D721Med (cell line): Measurements from ENCODE around the gene MRPL17.
"Not testable (repeated sequence)": the region's sequence is repeated elsewhere in the genome, so short reads cannot be mapped to it uniquely, and the experiment has no call there.

Experiments used
- DNase-seq: peaks from one replicate; pipeline ENCODE4 v3.0.0; 2011; ENCODE audit warnings: low spot score; ENCODE audit not compliant: insufficient read length
- FAIRE-seq: peaks from 2 replicates; lab custom pipeline; 2011; peaks lifted over from hg19 to GRCh38; lab: Jason Lieb, UNC
- TF ChIP-seq, protein P1 (sequence below): IDR thresholded peaks from 2 replicates; pipeline ENCODE4 v1.5.1; 2012; ENCODE audit warnings: mild to moderate bottlenecking, control low read depth; ENCODE audit not compliant: insufficient read depth; ENCODE audit errors: missing control alignments

The MRPL17 gene

DNA sequence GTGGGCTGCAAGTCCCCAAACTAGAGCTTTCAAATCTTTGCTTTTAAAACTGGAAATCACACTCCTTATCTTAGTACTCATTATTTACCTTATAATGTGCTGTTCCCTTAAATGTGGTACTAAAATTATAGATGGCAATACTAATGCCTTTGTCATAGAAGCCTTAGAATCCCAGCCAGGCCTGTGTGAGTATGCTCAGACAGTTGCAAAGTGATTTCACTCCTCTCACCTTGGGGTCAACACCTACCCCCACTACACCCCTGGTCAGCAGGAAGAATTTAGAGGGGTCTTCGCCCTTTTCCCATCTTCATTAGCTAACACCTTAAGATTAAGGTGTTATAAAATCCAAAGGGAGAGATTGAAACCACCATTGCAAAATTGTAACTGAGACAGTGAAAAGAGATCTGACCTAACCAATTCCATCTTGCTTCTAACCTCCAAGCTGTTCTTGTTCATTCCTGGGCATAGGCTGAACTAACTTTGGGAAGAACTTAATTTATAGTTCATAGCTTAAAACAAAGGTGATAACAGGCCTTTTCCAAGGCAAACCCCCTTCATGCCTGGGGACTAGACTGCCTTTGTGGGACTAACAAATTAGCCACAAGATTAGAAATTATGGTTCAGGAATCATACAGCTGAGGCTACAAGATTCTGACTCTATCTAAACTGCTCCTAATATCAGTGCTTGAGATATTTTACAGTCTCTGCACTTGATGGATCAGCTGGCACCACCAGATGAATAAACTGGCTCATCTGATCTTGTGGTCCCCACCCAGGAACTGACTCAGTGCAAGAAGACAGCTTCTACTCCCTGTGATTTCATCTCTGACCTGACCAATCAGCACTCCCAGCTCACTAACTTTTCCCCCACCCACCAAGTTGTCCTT is 10.4 kb upstream of the MRPL17 start:
- TF ChIP-seq, protein P1, sequence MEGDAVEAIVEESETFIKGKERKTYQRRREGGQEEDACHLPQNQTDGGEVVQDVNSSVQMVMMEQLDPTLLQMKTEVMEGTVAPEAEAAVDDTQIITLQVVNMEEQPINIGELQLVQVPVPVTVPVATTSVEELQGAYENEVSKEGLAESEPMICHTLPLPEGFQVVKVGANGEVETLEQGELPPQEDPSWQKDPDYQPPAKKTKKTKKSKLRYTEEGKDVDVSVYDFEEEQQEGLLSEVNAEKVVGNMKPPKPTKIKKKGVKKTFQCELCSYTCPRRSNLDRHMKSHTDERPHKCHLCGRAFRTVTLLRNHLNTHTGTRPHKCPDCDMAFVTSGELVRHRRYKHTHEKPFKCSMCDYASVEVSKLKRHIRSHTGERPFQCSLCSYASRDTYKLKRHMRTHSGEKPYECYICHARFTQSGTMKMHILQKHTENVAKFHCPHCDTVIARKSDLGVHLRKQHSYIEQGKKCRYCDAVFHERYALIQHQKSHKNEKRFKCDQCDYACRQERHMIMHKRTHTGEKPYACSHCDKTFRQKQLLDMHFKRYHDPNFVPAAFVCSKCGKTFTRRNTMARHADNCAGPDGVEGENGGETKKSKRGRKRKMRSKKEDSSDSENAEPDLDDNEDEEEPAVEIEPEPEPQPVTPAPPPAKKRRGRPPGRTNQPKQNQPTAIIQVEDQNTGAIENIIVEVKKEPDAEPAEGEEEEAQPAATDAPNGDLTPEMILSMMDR: no peak
- no peak for FAIRE-seq
- no peak for DNase-seq

DNA sequence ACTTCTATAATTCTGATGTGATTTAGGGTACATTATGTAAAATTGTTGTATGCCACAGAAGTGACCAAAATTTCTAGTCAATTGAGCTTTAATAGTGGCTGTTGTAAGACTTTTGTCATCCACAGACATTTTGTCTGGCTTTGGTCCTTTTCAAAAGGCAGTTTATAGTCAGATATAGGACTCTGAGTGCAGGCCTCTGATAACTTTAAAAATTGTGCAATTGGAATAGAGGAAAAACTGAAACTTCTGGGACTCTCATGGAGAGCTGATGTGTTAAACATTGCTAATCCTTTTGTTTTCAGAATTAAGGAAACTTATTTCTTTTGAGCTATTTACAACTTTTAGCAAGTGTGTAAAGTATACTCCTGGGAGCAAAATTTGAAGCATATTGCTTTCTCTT is 9.0 kb upstream of the MRPL17 start:
- DNase-seq (no peak), FAIRE-seq (no peak)
- TF ChIP-seq, protein P1: no peak

DNA sequence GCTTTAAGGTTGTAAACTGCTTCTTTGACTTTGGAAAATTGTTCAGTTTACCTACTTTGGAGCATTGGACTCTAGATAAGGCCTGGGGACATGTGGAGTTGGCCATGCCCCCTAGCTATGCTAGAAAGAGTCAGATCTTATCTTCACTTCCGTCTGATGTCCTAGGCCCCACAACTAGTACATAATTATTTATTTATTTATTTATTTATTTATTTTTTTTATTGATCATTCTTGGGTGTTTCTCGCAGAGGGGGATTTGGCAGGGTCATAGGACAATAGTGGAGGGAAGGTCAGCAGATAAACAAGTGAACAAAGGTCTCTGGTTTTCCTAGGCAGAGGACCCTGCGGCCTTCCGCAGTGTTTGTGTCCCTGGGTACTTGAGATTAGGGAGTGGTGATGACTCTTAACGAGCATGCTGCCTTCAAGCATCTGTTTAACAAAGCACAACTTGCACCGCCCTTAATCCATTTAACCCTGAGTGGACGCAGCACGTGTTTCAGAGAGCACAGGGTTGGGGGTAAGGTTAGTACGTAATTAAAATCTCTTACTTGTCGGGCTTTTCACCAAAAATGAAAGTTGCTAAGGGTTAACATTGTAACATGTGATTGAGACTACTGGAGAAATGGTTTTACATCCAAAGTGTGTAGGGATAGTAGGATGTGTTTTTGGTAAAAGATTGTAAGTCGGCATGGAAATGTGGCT is 7.4 kb upstream of the MRPL17 start:
- DNase-seq, FAIRE-seq: not testable (repeated sequence)

DNA sequence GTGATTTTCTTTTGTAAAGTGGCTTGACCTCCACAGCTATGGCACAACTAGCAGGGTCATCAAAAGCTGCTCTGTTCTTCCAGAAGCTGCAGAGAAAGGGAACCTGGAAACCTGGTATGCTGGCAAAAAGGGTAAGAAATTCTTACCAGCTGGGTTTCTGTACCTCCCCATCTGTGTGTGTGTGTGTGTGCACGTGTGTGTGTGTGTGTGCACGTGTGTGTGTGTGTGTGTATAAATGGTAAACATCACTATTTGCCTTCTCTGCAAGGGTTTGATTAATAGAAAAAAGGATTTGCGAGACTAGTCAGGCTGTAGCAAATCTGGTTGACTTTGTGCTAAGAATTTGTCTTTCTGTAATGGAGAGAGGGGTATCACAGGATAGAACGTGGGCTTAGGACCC is 4.7 kb upstream of the MRPL17 start:
- FAIRE-seq (no peak), DNase-seq (no peak)
- TF ChIP-seq, protein P1: no peak

DNA sequence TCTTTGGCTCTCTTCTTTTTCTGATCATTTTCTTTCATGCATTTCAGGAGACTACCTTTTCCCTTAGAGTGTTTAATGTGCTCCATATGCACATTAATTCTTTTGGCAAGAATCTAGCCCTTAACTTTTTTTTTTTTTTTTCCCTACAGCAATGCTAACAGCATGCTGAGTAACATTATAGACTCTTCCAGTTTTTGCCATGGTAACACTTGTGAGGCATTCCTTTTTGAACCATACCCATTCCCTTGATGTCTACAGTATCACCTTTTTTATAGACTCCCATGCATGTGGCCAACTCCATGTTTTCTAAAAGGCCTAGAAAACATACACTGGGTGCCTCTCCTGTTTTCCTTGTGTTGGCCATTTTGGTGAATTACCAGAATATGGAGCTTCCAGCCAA is 2.9 kb upstream of the MRPL17 start:
- DNase-seq (no peak), FAIRE-seq (no peak)
- TF ChIP-seq, protein P1: no peak

DNA sequence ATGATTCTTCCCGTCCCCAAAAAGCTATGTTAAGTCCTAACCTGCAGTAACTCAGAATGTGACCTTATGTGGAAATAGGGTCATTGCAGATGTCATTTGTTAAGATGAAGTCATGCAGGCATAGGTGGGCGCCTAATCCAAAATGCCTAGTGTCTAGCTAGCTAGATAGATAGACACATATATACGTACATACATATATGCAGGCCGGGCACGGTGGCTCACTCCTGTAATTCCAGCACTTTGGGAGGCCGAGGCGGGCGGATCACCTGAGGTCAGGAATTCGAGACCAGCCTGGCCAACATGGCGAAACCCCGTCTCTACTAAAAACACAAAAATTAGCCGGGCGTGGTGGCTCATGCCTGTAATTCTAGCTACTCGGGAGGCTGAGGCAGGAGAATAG is 928 bp upstream of the MRPL17 start:
- not testable (repeated sequence) for FAIRE-seq, DNase-seq

DNA sequence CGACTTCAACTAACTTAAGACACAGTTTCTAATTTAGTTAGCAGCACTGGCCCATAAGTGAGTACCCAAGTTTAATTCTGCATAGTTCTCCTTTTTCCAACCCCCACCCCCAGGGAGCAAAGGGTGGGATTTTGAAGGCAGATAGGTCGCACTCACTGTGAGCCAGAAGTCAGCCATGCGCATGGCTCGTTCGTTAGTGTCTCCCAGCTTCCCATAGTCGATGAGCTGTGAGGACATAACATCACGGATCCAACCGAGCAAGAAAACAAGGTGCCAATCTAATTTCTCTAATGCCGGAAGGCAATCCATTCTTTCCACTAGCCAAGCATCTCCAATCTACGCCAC is 577 bp downstream of the MRPL17 start:
- DNase-seq (no peak), FAIRE-seq (no peak)
- TF ChIP-seq, protein P1: no peak

DNA sequence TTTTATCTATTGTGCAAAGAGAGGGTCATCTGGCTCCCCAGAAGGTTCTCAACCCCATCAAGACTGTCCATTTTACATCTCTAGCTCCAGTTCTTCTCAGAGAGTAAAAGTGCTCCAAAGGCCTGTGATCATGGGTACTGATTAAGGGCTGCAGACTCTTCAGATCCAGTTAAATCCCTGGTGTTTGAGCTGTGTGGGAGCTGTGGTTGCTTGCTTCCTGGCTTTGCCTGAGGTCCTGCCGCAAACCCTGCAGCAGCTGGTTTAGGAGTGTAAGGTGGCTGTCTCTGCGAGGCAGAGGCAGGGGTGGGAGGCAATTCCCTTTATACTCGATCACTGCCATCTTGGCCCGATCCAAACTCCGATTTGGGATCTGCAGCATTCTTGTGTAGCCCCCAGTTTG is 1.2 kb downstream of the MRPL17 start:
- FAIRE-seq (no peak), DNase-seq (no peak)
- TF ChIP-seq, protein P1: no peak
